ENCODE measurements around the gene KIF5C.

KIF5C gene

DNA sequence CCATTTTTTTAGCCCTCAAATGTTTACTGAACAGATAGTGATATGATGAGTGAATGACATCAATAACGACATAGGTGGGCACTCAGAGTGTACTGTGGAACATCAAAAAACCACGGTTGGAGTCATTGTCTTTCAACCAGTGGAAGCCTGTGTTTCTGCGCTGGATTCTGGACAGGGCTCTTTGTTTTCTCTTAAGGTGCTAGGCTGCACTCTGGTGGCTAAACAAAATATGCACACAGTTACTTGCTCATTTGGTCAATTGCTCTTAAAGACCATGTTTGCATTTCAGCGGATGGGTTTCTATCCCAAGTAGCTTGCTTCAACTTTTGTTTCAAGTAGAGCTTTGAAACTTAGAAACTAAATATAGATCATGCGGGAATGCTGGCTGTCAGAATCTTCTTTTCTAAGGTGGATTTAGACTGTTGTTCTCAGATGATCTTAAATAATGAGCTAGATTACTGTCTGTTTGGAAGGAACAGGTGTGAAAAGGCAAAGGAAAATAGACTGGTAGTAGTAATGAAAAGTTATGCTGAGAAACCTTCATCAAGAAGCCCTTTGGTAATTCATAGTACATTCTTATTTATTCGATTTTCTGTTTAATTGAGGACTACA lies 115.0 kb downstream of the KIF5C start:
- H3K4me3 ChIP-seq (ENCODE audit: low read depth, low read length), result no peak overlapping the region
- TF ChIP-seq, protein P1, sequence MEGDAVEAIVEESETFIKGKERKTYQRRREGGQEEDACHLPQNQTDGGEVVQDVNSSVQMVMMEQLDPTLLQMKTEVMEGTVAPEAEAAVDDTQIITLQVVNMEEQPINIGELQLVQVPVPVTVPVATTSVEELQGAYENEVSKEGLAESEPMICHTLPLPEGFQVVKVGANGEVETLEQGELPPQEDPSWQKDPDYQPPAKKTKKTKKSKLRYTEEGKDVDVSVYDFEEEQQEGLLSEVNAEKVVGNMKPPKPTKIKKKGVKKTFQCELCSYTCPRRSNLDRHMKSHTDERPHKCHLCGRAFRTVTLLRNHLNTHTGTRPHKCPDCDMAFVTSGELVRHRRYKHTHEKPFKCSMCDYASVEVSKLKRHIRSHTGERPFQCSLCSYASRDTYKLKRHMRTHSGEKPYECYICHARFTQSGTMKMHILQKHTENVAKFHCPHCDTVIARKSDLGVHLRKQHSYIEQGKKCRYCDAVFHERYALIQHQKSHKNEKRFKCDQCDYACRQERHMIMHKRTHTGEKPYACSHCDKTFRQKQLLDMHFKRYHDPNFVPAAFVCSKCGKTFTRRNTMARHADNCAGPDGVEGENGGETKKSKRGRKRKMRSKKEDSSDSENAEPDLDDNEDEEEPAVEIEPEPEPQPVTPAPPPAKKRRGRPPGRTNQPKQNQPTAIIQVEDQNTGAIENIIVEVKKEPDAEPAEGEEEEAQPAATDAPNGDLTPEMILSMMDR (IDR thresholded peaks at IDR 0.05; ENCODE audit: insufficient read depth, low read depth, low read length, missing control alignments), result peak; percentile 63
- peak; percentile 87 for DNase-seq (ENCODE audit: low read depth)

DNA sequence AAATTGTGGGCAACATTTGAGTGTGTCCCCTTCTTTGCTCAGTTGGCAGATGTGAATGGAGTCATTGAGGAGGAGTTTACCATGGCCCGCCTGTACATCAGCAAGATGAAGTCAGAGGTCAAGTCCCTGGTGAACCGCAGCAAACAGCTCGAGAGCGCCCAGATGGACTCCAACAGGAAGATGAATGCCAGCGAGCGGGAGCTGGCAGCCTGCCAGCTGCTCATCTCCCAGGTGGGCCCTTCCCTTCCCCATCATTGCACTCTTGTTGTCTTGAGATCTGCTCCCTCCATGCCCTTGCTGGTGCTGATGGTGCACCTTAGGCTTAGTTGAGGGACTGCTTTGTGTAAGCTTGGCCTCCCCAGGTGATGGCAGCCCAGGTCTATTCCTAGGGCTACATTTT lies 115.9 kb downstream of the KIF5C start:
- TF ChIP-seq, protein P1 (IDR thresholded peaks at IDR 0.05; ENCODE audit: insufficient read depth, low read depth, low read length, missing control alignments), result no peak
- DNase-seq (ENCODE audit: low read depth), result no peak
- no peak overlapping the region for H3K4me3 ChIP-seq (ENCODE audit: low read depth, low read length)

DNA sequence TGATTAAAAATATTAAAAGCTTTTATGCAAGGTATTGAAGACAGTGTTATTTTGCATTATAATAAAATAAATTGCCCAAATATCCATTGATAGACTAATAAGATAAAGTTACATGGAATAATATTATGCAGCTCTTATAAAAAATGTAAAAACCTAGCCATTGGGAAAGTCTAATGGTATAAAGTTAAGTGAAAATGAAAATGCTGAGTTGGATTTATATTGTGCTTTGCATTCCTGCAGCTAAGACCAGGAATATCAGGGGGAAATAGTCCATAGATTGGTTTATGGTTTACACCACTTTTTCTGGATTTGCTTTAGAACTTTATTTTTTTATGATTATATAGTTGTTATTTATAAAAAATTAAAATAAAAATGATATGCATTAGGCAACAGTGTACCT lies 117.4 kb downstream of the KIF5C start:
- no peak overlapping the region for H3K4me3 ChIP-seq (ENCODE audit: low read depth, low read length)
- no peak for DNase-seq (ENCODE audit: low read depth)
- TF ChIP-seq, protein P1 (IDR thresholded peaks at IDR 0.05; ENCODE audit: insufficient read depth, low read depth, low read length, missing control alignments), result no peak

DNA sequence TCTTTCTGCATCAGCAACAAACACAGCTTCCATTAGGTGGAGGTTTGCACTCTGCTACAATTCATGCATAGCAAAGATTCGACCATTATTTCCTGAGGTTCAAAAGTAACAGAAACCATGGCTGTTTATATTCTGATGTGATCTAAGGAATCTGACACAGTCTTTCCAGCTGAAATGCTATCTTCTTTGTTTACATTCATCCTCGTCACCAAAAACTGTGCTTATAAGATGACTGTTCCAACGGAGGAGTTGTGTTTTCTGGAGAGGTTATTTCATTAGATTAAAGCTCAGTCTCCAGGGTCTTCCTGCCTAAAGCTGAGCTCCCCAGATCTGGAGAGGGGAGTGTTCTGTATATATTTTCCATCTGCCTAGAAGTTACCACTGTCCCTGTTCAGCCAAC lies 118.3 kb downstream of the KIF5C start:
- H3K4me3 ChIP-seq (ENCODE audit: low read depth, low read length), result no peak overlapping the region
- TF ChIP-seq, protein P1 (IDR thresholded peaks at IDR 0.05; ENCODE audit: insufficient read depth, low read depth, low read length, missing control alignments), result no peak
- no peak for DNase-seq (ENCODE audit: low read depth)

DNA sequence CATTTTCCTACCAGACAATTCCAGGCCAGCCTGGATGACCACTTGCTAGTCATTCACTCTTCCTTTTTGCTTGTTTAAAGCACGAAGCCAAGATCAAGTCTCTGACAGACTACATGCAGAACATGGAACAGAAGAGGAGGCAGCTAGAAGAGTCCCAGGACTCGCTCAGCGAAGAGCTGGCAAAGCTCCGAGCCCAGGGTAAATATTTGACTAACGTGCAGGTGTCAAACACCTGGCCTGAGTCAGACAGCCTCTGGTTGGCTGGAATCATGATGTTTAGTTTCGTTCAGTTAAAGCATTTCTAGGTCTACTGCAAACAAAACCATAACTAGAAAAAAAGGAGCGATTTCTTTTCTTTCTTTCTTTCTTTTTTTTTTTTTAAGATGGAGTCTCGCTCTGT lies 119.3 kb downstream of the KIF5C start:
- TF ChIP-seq, protein P1 (IDR thresholded peaks at IDR 0.05; ENCODE audit: insufficient read depth, low read depth, low read length, missing control alignments), result no peak
- no peak overlapping the region for H3K4me3 ChIP-seq (ENCODE audit: low read depth, low read length)
- DNase-seq (ENCODE audit: low read depth), result no peak

DNA sequence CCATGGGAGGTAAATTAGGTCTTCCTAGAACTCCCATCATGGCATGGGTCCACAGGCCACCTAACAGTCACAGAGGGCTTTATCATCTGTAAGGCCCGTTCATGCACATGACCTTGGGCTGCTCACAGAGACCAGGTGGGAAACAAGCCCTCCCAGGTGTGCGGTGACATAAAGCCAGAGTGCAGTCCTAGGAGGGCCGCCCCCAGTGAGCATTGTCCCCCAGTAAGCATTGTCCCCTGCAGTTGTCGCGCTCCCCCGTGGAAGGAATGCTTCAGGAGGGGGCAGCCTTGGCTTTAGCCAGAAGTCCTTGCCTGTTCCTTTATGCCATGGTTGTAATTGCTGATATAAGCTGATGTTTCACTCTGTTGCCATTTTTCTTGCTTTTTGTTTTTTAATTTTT lies 121.8 kb downstream of the KIF5C start:
- DNase-seq (ENCODE audit: low read depth), result no peak

More for the DNA sequence above, 121.8 kb downstream of the KIF5C start:
- H3K4me3 ChIP-seq (ENCODE audit: low read depth, low read length), result no peak overlapping the region
- TF ChIP-seq, protein P1 (IDR thresholded peaks at IDR 0.05; ENCODE audit: insufficient read depth, low read depth, low read length, missing control alignments), result no peak
